Lower leg skin (tissue), 3 donors: ENCODE data around the gene MEAK7.

Source experiments
- POLR2A ChIP-seq, 2 donors: fragments of 450-650 bp; IDR thresholded peaks; one replicate each; pipeline ENCODE4 v1.6.1; 2016 to 2017; ENCODE audit warnings: antibody characterized with exemption in 2 of 2, mild to moderate bottlenecking in 1 of 2, moderate library complexity in 1 of 2
- TF ChIP-seq, protein P1 (sequence below), 3 donors: fragments of 450-650 bp; IDR thresholded peaks; one replicate each; pipeline ENCODE4 v1.5.1; 2016; ENCODE audit warnings: antibody characterized with exemption in 3 of 3, mild to moderate bottlenecking in 3 of 3, moderate library complexity in 2 of 3

DNA sequence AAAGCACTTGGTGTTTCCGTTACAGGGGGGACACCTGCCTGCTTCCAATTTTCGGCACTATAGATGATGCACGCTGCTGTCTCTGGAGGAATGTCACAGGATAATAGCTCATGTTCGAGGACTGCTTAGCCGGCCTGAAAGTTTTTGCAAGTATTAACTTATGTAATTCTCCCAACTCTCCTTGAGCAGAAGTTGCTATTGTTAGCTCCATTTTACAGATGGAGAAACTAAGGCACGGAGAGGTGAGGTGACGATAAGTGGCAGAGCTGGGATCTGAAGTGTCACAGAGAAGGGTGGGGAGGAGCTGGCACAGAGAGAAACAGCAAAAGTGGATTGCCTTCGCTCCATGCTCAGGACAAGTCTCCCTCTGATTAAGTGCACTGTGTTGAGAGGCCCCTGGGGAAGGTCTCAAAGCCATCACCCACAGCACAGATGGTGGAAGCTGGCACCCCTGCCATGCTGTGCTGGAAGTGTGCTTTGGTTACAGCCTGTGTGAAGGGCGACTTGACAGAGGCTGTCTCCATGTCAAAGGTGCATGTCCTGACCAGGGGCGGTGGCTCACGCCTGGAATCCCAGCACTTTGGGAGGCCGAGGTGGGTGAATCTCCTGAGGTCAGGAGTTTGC, 40.8 kb upstream of the MEAK7 start:
- TF ChIP-seq POLR2A (IDR thresholded peaks at IDR 0.05), result no peak
- TF ChIP-seq, protein P1, sequence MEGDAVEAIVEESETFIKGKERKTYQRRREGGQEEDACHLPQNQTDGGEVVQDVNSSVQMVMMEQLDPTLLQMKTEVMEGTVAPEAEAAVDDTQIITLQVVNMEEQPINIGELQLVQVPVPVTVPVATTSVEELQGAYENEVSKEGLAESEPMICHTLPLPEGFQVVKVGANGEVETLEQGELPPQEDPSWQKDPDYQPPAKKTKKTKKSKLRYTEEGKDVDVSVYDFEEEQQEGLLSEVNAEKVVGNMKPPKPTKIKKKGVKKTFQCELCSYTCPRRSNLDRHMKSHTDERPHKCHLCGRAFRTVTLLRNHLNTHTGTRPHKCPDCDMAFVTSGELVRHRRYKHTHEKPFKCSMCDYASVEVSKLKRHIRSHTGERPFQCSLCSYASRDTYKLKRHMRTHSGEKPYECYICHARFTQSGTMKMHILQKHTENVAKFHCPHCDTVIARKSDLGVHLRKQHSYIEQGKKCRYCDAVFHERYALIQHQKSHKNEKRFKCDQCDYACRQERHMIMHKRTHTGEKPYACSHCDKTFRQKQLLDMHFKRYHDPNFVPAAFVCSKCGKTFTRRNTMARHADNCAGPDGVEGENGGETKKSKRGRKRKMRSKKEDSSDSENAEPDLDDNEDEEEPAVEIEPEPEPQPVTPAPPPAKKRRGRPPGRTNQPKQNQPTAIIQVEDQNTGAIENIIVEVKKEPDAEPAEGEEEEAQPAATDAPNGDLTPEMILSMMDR (IDR thresholded peaks at IDR 0.05), result no peak
